ENCODE results near the gene VPS35.

The VPS35 gene

GRCh38 chr16:46688654-46689364, at the start of gene VPS35:
TSS of gene VPS35 (minus strand) at chr16:46689178. CDS start at chr16:46689133, 45 bp downstream.
- DNase-seq: peak; percentile 99

- DNase-seq: no peak
Observed at GRCh38 chr16:46737621-46738214, 48.7 kb upstream of the VPS35 start.

GRCh38 chr16:46736695-46737094, 47.7 kb upstream of the VPS35 start:
- DNase-seq: no peak

GRCh38 chr16:46733319-46733830, 44.4 kb upstream of the VPS35 start:
- no peak for DNase-seq

- DNase-seq: no peak
Observed at GRCh38 chr16:46732561-46732960, 43.6 kb upstream of the VPS35 start.

GRCh38 chr16:46731691-46732555, 42.9 kb upstream of the VPS35 start:
- no peak for DNase-seq

GRCh38 chr16:46730801-46731690, 42.1 kb upstream of the VPS35 start:
- no peak for DNase-seq

- no peak for DNase-seq
Observed at GRCh38 chr16:46730126-46730525, 41.1 kb upstream of the VPS35 start.

- no peak for DNase-seq
Observed at GRCh38 chr16:46729326-46729995, 40.5 kb upstream of the VPS35 start.

GRCh38 chr16:46728806-46729205, 39.8 kb upstream of the VPS35 start:
- DNase-seq: no peak

GRCh38 chr16:46727630-46728029, 38.7 kb upstream of the VPS35 start:
- DNase-seq: no peak

GRCh38 chr16:46727184-46727583, 38.2 kb upstream of the VPS35 start:
- DNase-seq: no peak

GRCh38 chr16:46721885-46722284, 32.9 kb upstream of the VPS35 start:
- no peak for DNase-seq

GRCh38 chr16:46720619-46721018, 31.6 kb upstream of the VPS35 start:
- DNase-seq: no peak

- DNase-seq: no peak
Observed at GRCh38 chr16:46719528-46719927, 30.6 kb upstream of the VPS35 start.

GRCh38 chr16:46718214-46718613, 29.2 kb upstream of the VPS35 start:
- DNase-seq: no peak

- no peak for DNase-seq
Observed at GRCh38 chr16:46717692-46718091, 28.7 kb upstream of the VPS35 start.

GRCh38 chr16:46715769-46716305, 26.9 kb upstream of the VPS35 start:
- DNase-seq: no peak

- no peak for DNase-seq
Observed at GRCh38 chr16:46714797-46715591, 26.0 kb upstream of the VPS35 start.

- DNase-seq: no peak
Observed at GRCh38 chr16:46713634-46714033, 24.7 kb upstream of the VPS35 start.

- no peak for DNase-seq
Observed at GRCh38 chr16:46712911-46713310, 23.9 kb upstream of the VPS35 start.

All from stimulated activated naive CD4-positive, alpha-beta T cell treated with Interleukin-2 at 50 U/mL for 16 hours (primary cell).